PC-9 (cell line): Measurements from ENCODE around the gene VSIG8. TPM values are rescaled to one million over a fixed set of nuclear protein-coding genes. Genes with fewer than 3 reads are reported as not detected.

ENCODE experiments used
- BruUV-seq: library from RNA; stranded (reverse); fragments of 400-500 nt; replicated peaks from 2 replicates; lab custom pipeline; 2021; lab: Mats Ljungman, UMichigan
- CTCF ChIA-PET: fragments of 300-600 bp; sonication (Branson Sonifier 250); formaldehyde crosslinking; loops from one replicate; lab custom pipeline; 2022; ENCODE audit warnings: antibody characterized with exemption; lab: Charles Lee
- POLR2A ChIA-PET: fragments of 300-600 bp; sonication (Branson Sonifier 250); formaldehyde crosslinking; loops from one replicate; lab custom pipeline; 2022; ENCODE audit warnings: antibody characterized with exemption; ENCODE audit not compliant: unreplicated experiment; lab: Charles Lee
- DNase-seq, 2 experiments: peaks; one replicate each; pipeline versions ENCODE4 v3.0.0 to v3.0.0-alpha.2; 2015 to 2022; ENCODE audit warnings: mixed read lengths in 1 of 2
- H2AFZ ChIP-seq: fragments of 200-600 bp; sonication (generic); 2 replicates; pipeline ENCODE4 v1.8.1; 2017; ENCODE audit warnings: antibody characterized with exemption
- H3F3A ChIP-seq: fragments of 200-600 bp; sonication (generic); 2 replicates; pipeline ENCODE4 v1.8.1; 2017; ENCODE audit warnings: antibody characterized with exemption, mild to moderate bottlenecking, low read depth; ENCODE audit not compliant: insufficient read depth
- H3K27ac ChIP-seq: fragments of 200-600 bp; sonication (generic); 2 replicates; pipeline ENCODE4 v1.6.1; 2016; ENCODE audit warnings: mixed run types
- H3K27me3 ChIP-seq: fragments of 200-600 bp; sonication (generic); 2 replicates; pipeline ENCODE4 v1.6.1; 2016; ENCODE audit warnings: low read depth, mixed run types; ENCODE audit not compliant: insufficient read depth
- H3K36me3 ChIP-seq: fragments of 200-600 bp; sonication (generic); 2 replicates; pipeline ENCODE4 v1.6.1; 2016; ENCODE audit warnings: low read depth, mixed run types
- H3K4me1 ChIP-seq: fragments of 200-600 bp; sonication (generic); replicated peaks from 2 replicates; pipeline ENCODE4 v1.6.1; 2016; ENCODE audit warnings: mixed run types; ENCODE audit not compliant: insufficient read depth
- H3K4me2 ChIP-seq: fragments of 200-600 bp; sonication (generic); 2 replicates; pipeline ENCODE4 v1.6.1; 2017; ENCODE audit warnings: mixed run types
- H3K4me3 ChIP-seq: fragments of 200-600 bp; sonication (generic); 2 replicates; pipeline ENCODE4 v1.6.1; 2016; ENCODE audit warnings: mixed run types
- H3K79me2 ChIP-seq: fragments of 200-600 bp; sonication (generic); 2 replicates; pipeline ENCODE4 v1.6.1; 2017; ENCODE audit warnings: low read depth, mixed run types
- H3K9me2 ChIP-seq: fragments of 200-600 bp; sonication (generic); 2 replicates; pipeline ENCODE4 v1.8.1; 2017; ENCODE audit warnings: mild to moderate bottlenecking; ENCODE audit not compliant: insufficient read depth
- H3K9me3 ChIP-seq: fragments of 200-600 bp; sonication (generic); 2 replicates; pipeline ENCODE4 v1.8.1; 2016; ENCODE audit warnings: low read depth; ENCODE audit not compliant: insufficient read depth
- H4K20me1 ChIP-seq: fragments of 200-600 bp; sonication (generic); 2 replicates; pipeline ENCODE4 v1.8.1; 2017; ENCODE audit not compliant: insufficient read depth
- CTCF ChIP-seq: fragments of 200-600 bp; sonication (generic); conservative IDR thresholded peaks from 2 replicates; pipeline ENCODE4 v1.6.1; 2017; ENCODE audit warnings: mixed run types, antibody characterized with exemption, mild to moderate bottlenecking, moderate library complexity
- EZH2 ChIP-seq: fragments of 200-600 bp; sonication (generic); IDR thresholded peaks from 2 replicates; pipeline ENCODE4 v1.8.0; 2017; ENCODE audit warnings: antibody characterized with exemption, low read depth
- intact Hi-C: fragments of 100-400 bp; cut with micrococcal nuclease; formaldehyde crosslinking; loops from one replicate; pipeline ENCODE4 v1.10.0; 2022; ENCODE audit not compliant: unreplicated experiment
- total RNA-seq: library from RNA; stranded (reverse); gene quantifications from 2 replicates; pipeline ENCODE4 v1.2.3, GENCODE V29; 2021

VSIG8 gene
- total RNA-seq, 1 experiment from 2014 or later = not detected

GRCh38 chr1:159827102-159827490, 35.4 kb downstream of the VSIG8 start:
- ChIA-PET POLR2A (no interaction called here), CTCF (no interaction called here)
- no peak for DNase-seq
- H3F3A ChIP-seq = no peaks in the 10 kb centered on the region
- no TSS peak for BruUV-seq
- no peak overlapping the region for H3K4me2 ChIP-seq
- H3K79me2 ChIP-seq = no peaks in the 10 kb centered on the region
- H3K27ac ChIP-seq = no peak overlapping the region
- TF ChIP-seq EZH2 (no peak), CTCF (no peak)
- H3K36me3 ChIP-seq = no peaks in the 10 kb centered on the region
- no peaks in the 10 kb centered on the region for H3K4me1 ChIP-seq
- intact Hi-C loops = no loop called here
- H2AFZ ChIP-seq = no peak overlapping the region
- H3K9me2 ChIP-seq = no peaks in the 10 kb centered on the region
- no peaks in the 10 kb centered on the region for H4K20me1 ChIP-seq
- H3K27me3 ChIP-seq = peaks cover 21% of the 10 kb centered on the region
- no peaks in the 10 kb centered on the region for H3K9me3 ChIP-seq
- H3K4me3 ChIP-seq = no peak overlapping the region

DNA sequence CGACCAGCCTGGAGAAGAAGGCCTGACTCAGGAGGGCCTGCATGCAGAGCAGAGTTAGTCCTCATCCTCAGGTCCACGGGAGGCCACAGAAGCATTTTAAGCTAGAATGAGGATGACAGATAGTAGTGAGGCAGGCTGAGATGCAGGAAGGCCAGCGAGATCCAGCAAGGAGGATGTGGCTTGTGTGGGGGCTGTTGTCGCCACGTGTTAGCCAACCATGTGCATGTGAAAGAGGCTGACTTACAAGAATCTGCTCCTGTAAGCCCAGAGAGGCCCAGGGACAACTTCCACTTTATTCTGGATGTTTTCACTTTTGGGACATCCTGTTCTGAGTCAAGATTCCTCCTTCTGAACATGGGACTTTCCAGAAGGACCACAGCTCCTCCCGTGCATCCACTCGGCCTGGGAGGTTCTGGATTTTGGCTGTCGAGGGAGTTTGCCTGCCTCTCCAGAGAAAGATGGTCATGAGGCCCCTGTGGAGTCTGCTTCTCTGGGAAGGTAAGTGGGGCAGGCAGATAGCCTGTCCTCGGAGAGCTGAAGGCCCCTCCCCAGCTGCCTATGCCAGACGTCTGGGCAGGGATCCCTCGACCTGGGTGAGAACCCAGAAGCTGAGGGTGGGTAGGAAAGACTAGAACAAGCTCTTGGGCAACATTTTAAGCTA, 35.9 kb downstream of the VSIG8 start, which contains the start of gene SLAMF8:
TSS of gene SLAMF8 (plus strand) at position 433 of the 661 bp plus-strand sequence. CDS start at position 459, 26 bp downstream.
- no TSS peak for BruUV-seq
- ChIA-PET POLR2A (no interaction called here), CTCF (no interaction called here)
- Histone ChIP-seq H3K27me3 (peaks cover 21% of the 10 kb centered on the region), H3K36me3 (no peaks in the 10 kb centered on the region), H3K4me3 (no peak within 1 kb of the TSS), H3K4me1 (no peaks in the 10 kb centered on the region), H3K27ac (no peak within 1 kb of the TSS), H3F3A (no peaks in the 10 kb centered on the region), H3K9me3 (no peaks in the 10 kb centered on the region), H3K79me2 (no peaks in the 10 kb centered on the region), H3K4me2 (no peak within 1 kb of the TSS), H4K20me1 (no peaks in the 10 kb centered on the region), H2AFZ (no peak within 1 kb of the TSS), H3K9me2 (no peaks in the 10 kb centered on the region)
- intact Hi-C loops = no loop called here
- TF ChIP-seq EZH2 = no peak
- no peak for TF ChIP-seq CTCF
- DNase-seq = no peak

GRCh38 chr1:159825564-159825963, 36.9 kb downstream of the VSIG8 start:
- no peak for TF ChIP-seq EZH2
- TF ChIP-seq CTCF = no peak
- Histone ChIP-seq H3K27ac (no peak overlapping the region), H2AFZ (no peak overlapping the region), H3K4me1 (no peaks in the 10 kb centered on the region), H3K79me2 (no peaks in the 10 kb centered on the region), H3K4me3 (no peak overlapping the region), H3K9me2 (no peaks in the 10 kb centered on the region), H3F3A (no peaks in the 10 kb centered on the region), H3K9me3 (no peaks in the 10 kb centered on the region), H3K27me3 (peaks cover 21% of the 10 kb centered on the region), H3K36me3 (no peaks in the 10 kb centered on the region), H4K20me1 (no peaks in the 10 kb centered on the region), H3K4me2 (no peak overlapping the region)
- BruUV-seq = no TSS peak
- CTCF ChIA-PET = no interaction called here
- POLR2A ChIA-PET = no interaction called here
- intact Hi-C loops = no loop called here
- no peak for DNase-seq
